Caki2 (cell line): ENCODE measurements around the gene PPP1R1C. TPM values are rescaled to one million over a fixed set of nuclear protein-coding genes. Genes with fewer than 3 reads are reported as not detected.
"Not testable (repeated sequence)": the region's sequence is repeated elsewhere in the genome, so short reads cannot be mapped to it uniquely, and the experiment has no call there.

Experiments used
- DNase-seq: peaks from one replicate; pipeline ENCODE4 v3.0.0-alpha.2; 2015; ENCODE audit warnings: low read depth
- in situ Hi-C: cut with HindIII; loops from 2 replicates; pipeline ENCODE4 v1.10.0; 2016; ENCODE audit warnings: low sequenced_read_pairs, low pct_unique_long_range_greater_than_20kb, mixed read lengths
- total RNA-seq: library from RNA; depleted of rRNA; stranded (reverse); fragments of >200 nt; shearing (Covaris generic); gene quantifications from 2 replicates; pipeline ENCODE4 v1.2.3, GENCODE V29; 2014; ENCODE audit warnings: low replicate concordance; rRNA removed

The PPP1R1C gene
- total RNA-seq = 0.41 TPM in 1 of 2 replicates, not detected in the other

GRCh38 chr2:181985632-181986205 is at the start of gene PPP1R1C:
TSS of gene PPP1R1C (plus strand) at chr2:181985853. CDS start at chr2:181986111, 258 bp downstream.
- in situ Hi-C loops = no loop called here

GRCh38 chr2:181937473-181937872 is 48.2 kb upstream of the PPP1R1C start:
- DNase-seq = peak; percentile 30
- in situ Hi-C loops = no loop called here

More at GRCh38 chr2:181985632-181986205, at the start of gene PPP1R1C:
- no peak for DNase-seq

GRCh38 chr2:181943411-181944124 is 42.1 kb upstream of the PPP1R1C start:
- no peak for DNase-seq
- in situ Hi-C loops = no loop called here

- in situ Hi-C loops = no loop called here
These were observed 41.3 kb upstream of the PPP1R1C start for GRCh38 chr2:181944164-181944913.

GRCh38 chr2:181944914-181945291 is 40.8 kb upstream of the PPP1R1C start:
- in situ Hi-C loops = no loop called here
- no peak for DNase-seq

More at GRCh38 chr2:181944164-181944913, 41.3 kb upstream of the PPP1R1C start:
- DNase-seq = no peak

- DNase-seq = no peak
- in situ Hi-C loops = no loop called here
These were observed 39.1 kb upstream of the PPP1R1C start for GRCh38 chr2:181946444-181947127.

- DNase-seq = no peak
- in situ Hi-C loops = no loop called here
These were observed 38.4 kb upstream of the PPP1R1C start for GRCh38 chr2:181947273-181947672.

- DNase-seq = no peak
- in situ Hi-C loops = no loop called here
These were observed 37.4 kb upstream of the PPP1R1C start for GRCh38 chr2:181948227-181948626.

GRCh38 chr2:181949047-181949446 is 36.6 kb upstream of the PPP1R1C start:
- no peak for DNase-seq
- in situ Hi-C loops = no loop called here

GRCh38 chr2:181952404-181953226 is 33.0 kb upstream of the PPP1R1C start:
- in situ Hi-C loops = no loop called here
- no peak for DNase-seq

- in situ Hi-C loops = no loop called here
- peak; percentile 52 for DNase-seq
These were observed 31.6 kb upstream of the PPP1R1C start for GRCh38 chr2:181953881-181954537.

GRCh38 chr2:181954538-181954883 is 31.1 kb upstream of the PPP1R1C start:
- DNase-seq = no peak
- in situ Hi-C loops = no loop called here

- in situ Hi-C loops = no loop called here
- DNase-seq = no peak
These were observed 30.6 kb upstream of the PPP1R1C start for GRCh38 chr2:181955010-181955409.

- DNase-seq, in situ Hi-C loops: not testable (repeated sequence)
These were observed 29.8 kb upstream of the PPP1R1C start for GRCh38 chr2:181955866-181956265.

- no peak for DNase-seq
- in situ Hi-C loops = no loop called here
These were observed 28.0 kb upstream of the PPP1R1C start for GRCh38 chr2:181957668-181958067.

- no peak for DNase-seq
- in situ Hi-C loops = no loop called here
These were observed 26.9 kb upstream of the PPP1R1C start for GRCh38 chr2:181958726-181959125.

- in situ Hi-C loops = no loop called here
- DNase-seq = no peak
These were observed 26.1 kb upstream of the PPP1R1C start for GRCh38 chr2:181959508-181959907.
